PC-9 (cell line): ENCODE results near the gene ATP2B2.

Source experiments
- CTCF ChIP-seq: fragments of 200-600 bp; sonication (generic); conservative IDR thresholded peaks from 2 replicates; pipeline ENCODE4 v1.6.1; 2017; ENCODE audit warnings: mixed run types, antibody characterized with exemption, mild to moderate bottlenecking, moderate library complexity
- EZH2 ChIP-seq: fragments of 200-600 bp; sonication (generic); IDR thresholded peaks from 2 replicates; pipeline ENCODE4 v1.8.0; 2017; ENCODE audit warnings: antibody characterized with exemption, low read depth

GRCh38 chr3:10449436-10449835, 56.0 kb downstream of the ATP2B2 start:
- TF ChIP-seq CTCF (no peak), EZH2 (no peak)
